Subcutaneous abdominal adipose tissue (tissue), 5 donors: Measurements from ENCODE around the gene GALNT7.

Experiments
- H3K27ac ChIP-seq: one replicate; pipeline ENCODE4 v1.7.0; 2013; ENCODE audit warnings: low read depth, mild to moderate bottlenecking, inconsistent platforms, low read length, moderate library complexity
- H3K27me3 ChIP-seq, 5 donors: one replicate each; pipeline ENCODE4 v1.7.0; 2013; ENCODE audit warnings: low read length in 5 of 5, inconsistent platforms in 1 of 5; ENCODE audit not compliant: control insufficient read depth in 5 of 5, insufficient read depth in 4 of 5
- H3K36me3 ChIP-seq, 5 donors: one replicate each; pipeline ENCODE4 v1.7.0; 2013; ENCODE audit warnings: low read length in 5 of 5; ENCODE audit not compliant: control insufficient read depth in 5 of 5, insufficient read depth in 5 of 5
- H3K4me1 ChIP-seq, 5 donors: one replicate each; pipeline ENCODE4 v1.7.0; 2013; ENCODE audit warnings: low read length in 5 of 5, mild to moderate bottlenecking in 3 of 5, moderate library complexity in 1 of 5; ENCODE audit not compliant: control insufficient read depth in 5 of 5, insufficient read depth in 5 of 5
- H3K4me3 ChIP-seq, 5 donors: one replicate each; pipeline ENCODE4 v1.7.0; 2013; ENCODE audit warnings: low read length in 5 of 5, low read depth in 1 of 5
- H3K9ac ChIP-seq, 5 donors: one replicate each; pipeline ENCODE4 v1.7.0; 2013; ENCODE audit warnings: low read length in 5 of 5, mild to moderate bottlenecking in 4 of 5, moderate library complexity in 3 of 5
- H3K9me3 ChIP-seq, 5 donors: one replicate each; pipeline ENCODE4 v1.7.0; 2013; ENCODE audit warnings: low read length in 5 of 5; ENCODE audit not compliant: control insufficient read depth in 5 of 5
- donor health status: healthy.
- donor health status: healthy.
- donor health status: healthy.
- donor health status: healthy.
- donor health status: healthy.

Gene GALNT7

DNA sequence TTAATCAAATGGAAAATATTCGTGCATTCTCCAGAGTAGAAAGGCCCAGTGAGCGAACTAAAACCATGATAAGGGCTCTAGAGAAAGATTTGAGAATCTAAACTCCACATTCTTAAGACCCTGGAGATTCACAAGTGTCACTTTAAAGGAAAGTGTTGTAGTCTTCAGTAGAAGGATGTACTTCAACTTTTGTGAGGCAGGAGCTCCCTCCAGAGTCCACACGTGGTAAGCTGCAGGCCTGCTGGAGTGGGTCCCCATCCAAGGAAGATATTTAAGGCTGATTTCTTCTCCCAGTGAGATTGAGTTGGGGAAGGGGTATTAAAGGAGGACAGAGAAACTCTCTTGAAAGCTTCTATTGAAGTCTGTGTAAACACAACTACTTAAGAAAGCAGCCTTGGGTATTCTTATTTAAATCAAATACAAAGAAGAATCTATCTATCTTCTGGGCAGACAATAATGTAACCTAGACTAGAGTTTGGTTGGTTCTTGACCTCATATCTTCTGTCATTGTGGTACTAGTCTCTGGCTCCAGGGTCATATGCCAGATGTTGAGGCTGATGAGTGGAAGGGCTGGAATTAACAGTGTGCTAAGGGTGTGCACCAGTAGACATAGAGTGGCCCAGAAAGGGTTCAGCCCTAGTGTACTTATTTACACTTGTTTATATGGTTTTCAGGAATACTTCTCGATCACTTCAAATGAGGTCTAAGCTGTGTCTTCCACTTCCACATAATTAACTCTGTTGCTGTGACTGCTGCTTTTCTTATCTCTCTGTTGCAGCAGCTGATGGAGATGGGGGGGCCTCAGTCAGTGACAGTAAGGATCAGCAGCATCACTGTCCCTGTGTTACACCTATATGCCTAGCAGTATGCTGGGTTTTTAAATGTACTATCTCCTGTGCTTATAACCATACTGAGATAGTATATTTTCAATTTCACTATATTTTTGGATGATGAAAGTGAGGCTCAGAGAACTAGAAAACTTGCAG is 89.4 kb downstream of the GALNT7 start:
- H3K4me3 ChIP-seq, result no peak overlapping the region
- H3K36me3 ChIP-seq, result no peaks in the 10 kb centered on the region
- H3K4me1 ChIP-seq, result no peaks in the 10 kb centered on the region
- no peak overlapping the region for H3K9ac ChIP-seq
- no peaks in the 10 kb centered on the region for H3K27me3 ChIP-seq
- no peaks in the 10 kb centered on the region for H3K9me3 ChIP-seq
- no peak overlapping the region for H3K27ac ChIP-seq

DNA sequence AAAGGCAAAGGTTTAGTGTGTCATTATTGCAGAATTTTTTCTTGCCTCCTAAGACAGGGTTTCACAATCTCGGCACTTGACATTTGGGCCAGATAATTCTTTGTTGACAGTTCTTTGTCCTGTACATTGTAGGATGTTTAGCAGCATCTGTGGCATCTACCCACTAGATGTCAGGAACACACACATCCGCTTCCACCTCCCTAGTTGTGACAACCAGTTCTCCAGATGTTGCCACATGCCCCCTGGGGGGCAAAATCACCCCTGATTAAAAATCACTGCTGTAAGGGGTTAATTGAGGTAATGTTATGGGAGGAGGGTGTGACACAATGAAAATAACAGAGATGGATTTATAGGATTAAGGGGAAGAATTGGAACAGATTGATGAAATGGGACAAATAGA is 90.3 kb downstream of the GALNT7 start:
- no peaks in the 10 kb centered on the region for H3K36me3 ChIP-seq
- no peaks in the 10 kb centered on the region for H3K9me3 ChIP-seq
- no peak overlapping the region for H3K27ac ChIP-seq
- H3K4me3 ChIP-seq, result no peak overlapping the region
- H3K27me3 ChIP-seq, result no peaks in the 10 kb centered on the region
- no peaks in the 10 kb centered on the region for H3K4me1 ChIP-seq
- no peak overlapping the region for H3K9ac ChIP-seq

DNA sequence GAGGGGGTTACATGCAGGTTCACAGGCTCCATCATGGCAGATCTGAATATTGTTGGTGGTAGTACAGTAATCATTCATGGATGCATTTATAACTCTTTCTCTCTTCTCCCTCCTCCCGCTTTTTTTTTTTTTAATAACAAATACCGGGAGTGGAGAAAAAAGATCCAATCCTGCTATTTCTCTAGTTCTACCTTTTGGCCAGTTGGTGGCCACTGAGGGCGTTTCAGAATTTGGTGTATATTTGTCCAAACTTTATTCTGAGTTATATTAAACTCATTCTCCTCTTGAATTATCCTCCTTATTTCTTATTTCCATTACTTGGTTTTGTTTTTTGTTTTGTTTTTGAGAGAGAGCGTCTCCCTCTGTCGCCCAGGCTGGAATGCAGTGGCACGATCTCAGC is 90.7 kb downstream of the GALNT7 start:
- Histone ChIP-seq H3K4me1 (peaks cover 0 to 2% (median 0%) of the 10 kb centered on the region in 5 donors), H3K36me3 (no peaks in the 10 kb centered on the region), H3K27ac (no peak overlapping the region), H3K9me3 (no peaks in the 10 kb centered on the region), H3K4me3 (no peak overlapping the region), H3K27me3 (no peaks in the 10 kb centered on the region), H3K9ac (no peak overlapping the region)

DNA sequence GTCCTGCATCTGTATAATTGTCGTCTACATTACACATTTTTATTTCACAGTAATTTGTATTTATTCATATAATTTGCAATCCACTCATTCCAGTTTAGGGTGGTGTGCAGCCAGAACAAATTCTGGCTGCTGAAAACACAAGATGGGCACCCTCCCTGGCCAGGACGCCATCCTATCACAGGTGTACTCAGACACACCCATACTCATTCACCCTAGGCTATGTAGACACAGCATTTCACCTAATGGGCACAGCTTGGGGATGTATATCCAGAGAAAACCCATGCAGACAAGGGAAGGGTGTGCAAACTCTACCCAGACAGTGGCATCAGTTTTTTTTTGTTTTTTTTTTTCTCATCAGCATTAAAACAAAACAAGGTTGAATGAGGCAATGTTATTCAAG is 92.4 kb downstream of the GALNT7 start:
- Histone ChIP-seq H3K27me3 (no peaks in the 10 kb centered on the region), H3K4me3 (no peak overlapping the region), H3K4me1 (peaks cover 4 to 9% (median 5%) of the 10 kb centered on the region in 5 donors), H3K27ac (no peak overlapping the region), H3K36me3 (no peaks in the 10 kb centered on the region), H3K9me3 (no peaks in the 10 kb centered on the region), H3K9ac (no peak overlapping the region)

DNA sequence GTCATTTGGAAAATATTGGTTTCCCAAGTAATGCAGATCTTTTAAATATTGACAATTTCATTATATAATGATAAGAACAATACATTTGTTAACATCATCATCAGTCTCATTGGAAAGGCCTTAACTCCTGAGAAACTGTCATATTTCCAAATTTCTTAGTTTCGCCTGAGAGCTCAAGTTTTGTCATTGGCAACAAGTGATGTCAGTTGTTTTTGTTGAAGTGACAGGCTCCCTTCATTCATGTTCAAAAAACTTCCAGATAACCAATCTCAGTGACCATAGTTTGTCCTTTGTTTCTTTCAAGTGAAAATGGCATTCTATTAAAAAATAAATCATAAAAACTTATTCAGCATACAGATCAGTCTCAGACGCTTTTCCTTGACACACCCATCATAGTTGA is 93.8 kb downstream of the GALNT7 start:
- no peak overlapping the region for H3K4me3 ChIP-seq
- no peak overlapping the region for H3K27ac ChIP-seq
- H3K9ac ChIP-seq, result no peak overlapping the region
- no peaks in the 10 kb centered on the region for H3K27me3 ChIP-seq
- no peaks in the 10 kb centered on the region for H3K9me3 ChIP-seq
- no peaks in the 10 kb centered on the region for H3K36me3 ChIP-seq
- H3K4me1 ChIP-seq, result peaks cover 4 to 9% (median 5%) of the 10 kb centered on the region in 5 donors

DNA sequence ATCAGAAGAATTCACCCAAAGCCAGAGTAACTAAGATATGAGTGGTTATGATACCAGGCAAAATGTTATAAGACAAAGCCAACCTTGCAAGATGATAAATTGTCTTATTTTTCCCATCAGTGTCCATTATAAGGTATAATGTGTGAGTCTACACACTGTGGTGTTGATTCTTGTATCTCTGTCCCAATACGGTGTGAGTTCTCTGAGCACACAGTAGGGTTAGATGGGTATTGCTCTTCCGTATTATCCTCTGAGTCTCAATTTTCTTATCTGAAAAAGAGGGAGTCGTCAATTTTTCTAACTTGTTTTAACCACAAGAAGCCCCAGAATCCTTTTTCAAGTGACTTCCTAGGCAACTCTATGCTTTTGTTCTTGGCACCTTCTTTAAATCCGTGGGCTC is 95.6 kb downstream of the GALNT7 start:
- H3K36me3 ChIP-seq, result no peaks in the 10 kb centered on the region
- H3K4me3 ChIP-seq, result no peak overlapping the region
- H3K9me3 ChIP-seq, result no peaks in the 10 kb centered on the region
- H3K4me1 ChIP-seq, result peaks cover 4 to 9% (median 5%) of the 10 kb centered on the region in 5 donors
- no peak overlapping the region for H3K27ac ChIP-seq
- no peak overlapping the region for H3K9ac ChIP-seq
- no peaks in the 10 kb centered on the region for H3K27me3 ChIP-seq

DNA sequence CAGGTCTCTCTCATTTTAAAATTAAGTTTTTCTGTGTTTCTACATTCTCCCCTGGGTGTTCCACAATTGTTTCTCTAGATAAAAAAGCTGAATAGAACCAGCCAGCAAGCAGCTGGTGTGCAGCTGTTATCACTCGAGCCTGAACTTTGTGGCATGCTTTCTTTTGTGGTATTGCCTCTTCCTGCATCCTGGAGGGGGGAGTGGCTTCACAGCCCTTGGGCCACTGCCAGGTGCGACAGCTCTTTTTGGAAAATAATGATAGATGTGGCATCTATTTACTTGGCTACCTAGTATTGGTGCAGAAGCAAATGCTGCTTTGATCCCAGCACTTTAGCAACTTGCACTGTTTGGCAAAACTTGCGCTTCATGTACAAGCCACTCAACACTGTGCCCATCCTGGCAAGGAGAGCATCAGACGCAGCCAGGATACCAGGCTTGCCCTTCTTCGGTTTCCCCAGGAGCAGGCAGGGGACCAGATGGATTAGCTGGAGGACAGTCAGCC is 96.1 kb downstream of the GALNT7 start:
- Histone ChIP-seq H3K4me3 (no peak overlapping the region), H3K4me1 (peaks cover 4 to 9% (median 5%) of the 10 kb centered on the region in 5 donors), H3K27me3 (no peaks in the 10 kb centered on the region), H3K27ac (no peak overlapping the region), H3K9me3 (no peaks in the 10 kb centered on the region), H3K9ac (no peak overlapping the region), H3K36me3 (no peaks in the 10 kb centered on the region)

DNA sequence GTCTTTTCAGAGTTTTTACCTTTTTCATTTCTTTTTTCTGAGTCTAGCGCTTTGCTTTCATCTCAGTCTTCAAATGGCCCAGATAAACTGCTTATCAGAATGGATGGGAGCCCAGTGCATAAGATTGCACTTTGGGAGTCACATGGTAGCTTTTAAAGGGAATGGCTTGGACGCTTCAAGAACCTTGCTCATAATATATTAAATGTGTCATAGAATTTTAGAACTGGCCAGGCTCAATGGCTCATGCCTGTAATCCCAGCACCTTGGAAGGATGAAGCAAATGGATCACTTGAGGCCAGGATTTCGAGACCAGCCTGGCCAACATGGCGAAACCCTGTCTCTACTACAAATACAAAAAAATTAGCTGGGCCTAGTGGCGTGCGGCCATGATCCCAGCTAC is 97.1 kb downstream of the GALNT7 start:
- Histone ChIP-seq H3K4me3 (no peak overlapping the region), H3K9me3 (no peaks in the 10 kb centered on the region), H3K27me3 (no peaks in the 10 kb centered on the region), H3K4me1 (peaks cover 4 to 9% (median 5%) of the 10 kb centered on the region in 5 donors), H3K27ac (no peak overlapping the region), H3K36me3 (no peaks in the 10 kb centered on the region), H3K9ac (no peak overlapping the region)

DNA sequence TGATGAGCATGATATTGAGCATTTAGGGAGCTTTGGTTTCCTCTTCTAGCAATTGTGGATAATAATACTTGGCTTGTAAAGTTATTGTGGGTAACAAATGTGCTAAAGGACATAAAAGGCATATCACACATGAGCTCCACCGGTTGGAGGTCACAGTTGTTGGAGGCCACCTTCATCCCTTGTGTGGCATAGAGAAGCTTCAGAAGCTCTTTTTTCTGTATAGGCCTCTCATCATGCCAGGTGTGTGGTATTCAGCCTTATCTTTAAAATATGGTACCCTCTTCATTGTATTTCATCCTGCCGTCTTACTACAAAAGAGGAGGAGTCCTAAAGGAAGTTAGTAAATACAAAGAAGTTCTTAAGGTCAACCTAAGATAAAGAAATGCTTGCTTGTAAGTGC is 99.1 kb downstream of the GALNT7 start:
- peaks cover 4 to 9% (median 5%) of the 10 kb centered on the region in 5 donors for H3K4me1 ChIP-seq

DNA sequence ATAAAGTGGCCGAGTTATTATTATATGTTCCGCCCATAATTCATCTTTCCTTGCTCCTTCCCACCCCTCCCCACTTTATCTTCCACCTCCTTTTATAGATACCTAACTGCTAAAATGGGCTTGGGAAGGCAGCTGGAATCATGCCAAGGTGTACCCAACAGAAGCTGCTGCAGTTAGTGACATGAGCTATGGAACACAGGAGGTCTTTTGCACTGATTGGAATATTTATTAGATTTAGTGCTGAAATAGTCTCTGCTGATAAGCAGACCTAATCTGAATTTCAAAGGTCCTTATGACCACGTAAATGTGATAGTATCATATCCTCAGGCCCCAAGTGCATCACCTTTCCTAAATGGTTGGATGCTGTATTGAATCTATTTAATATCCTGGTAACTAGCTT is 100.7 kb downstream of the GALNT7 start:
- H3K4me3 ChIP-seq, result no peak overlapping the region
- H3K4me1 ChIP-seq, result peaks cover 4 to 7% (median 5%) of the 10 kb centered on the region in 5 donors

More for the DNA sequence above, 99.1 kb downstream of the GALNT7 start:
- H3K4me3 ChIP-seq, result no peak overlapping the region
- no peaks in the 10 kb centered on the region for H3K27me3 ChIP-seq
- H3K36me3 ChIP-seq, result no peaks in the 10 kb centered on the region
- H3K9ac ChIP-seq, result no peak overlapping the region
- no peak overlapping the region for H3K27ac ChIP-seq
- H3K9me3 ChIP-seq, result no peaks in the 10 kb centered on the region

More for the DNA sequence above, 100.7 kb downstream of the GALNT7 start:
- Histone ChIP-seq H3K9me3 (no peaks in the 10 kb centered on the region), H3K27me3 (no peaks in the 10 kb centered on the region), H3K27ac (no peak overlapping the region), H3K36me3 (no peaks in the 10 kb centered on the region), H3K9ac (no peak overlapping the region)
